CD4-positive, alpha-beta T cell treated with Interferon alpha-2 for 1 hour (primary cell): ENCODE results near the gene TM9SF1.
A peak's percentile ranks its signal among the peaks of the same experiment; 100 is the strongest.

Source experiments
- DNase-seq, 2 donors: peaks; one replicate each; pipeline ENCODE4 v3.0.0-alpha.2; 2020 to 2022

The TM9SF1 gene

GRCh38 chr14:24194873-24195185, 412 bp downstream of the TM9SF1 start:
- DNase-seq: no peak

DNA sequence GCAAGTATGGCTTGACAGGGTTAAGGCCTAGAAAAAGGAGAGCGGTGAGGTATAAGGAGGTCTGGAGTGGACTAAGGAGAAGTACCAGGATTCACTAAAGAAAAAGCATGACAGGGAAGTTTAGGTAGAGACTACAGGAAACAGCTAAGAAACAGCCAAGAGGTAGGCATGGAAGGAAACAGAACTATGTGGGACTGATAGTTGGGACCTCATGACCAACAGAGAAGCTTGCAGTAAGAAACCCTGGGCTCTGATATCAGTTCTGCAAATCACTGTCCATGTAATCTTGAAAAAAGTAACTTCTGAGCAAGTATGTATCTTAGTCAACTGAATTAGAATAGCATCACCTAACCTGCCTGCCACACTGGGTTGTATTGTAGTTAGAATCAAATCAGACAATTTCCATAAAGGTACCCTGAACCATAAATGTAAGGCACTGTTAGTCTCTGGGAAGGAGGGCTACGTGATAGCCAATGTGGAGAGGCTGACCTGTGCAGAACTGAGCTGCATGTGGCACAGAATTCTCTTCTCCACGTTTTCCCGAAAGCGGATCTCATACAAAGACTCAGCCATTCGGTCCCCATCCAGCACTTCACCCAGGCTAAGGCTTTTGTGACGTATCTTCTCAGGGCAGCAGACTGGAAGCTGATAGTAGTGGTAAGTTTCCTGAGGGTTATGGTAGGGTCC, 912 bp downstream of the TM9SF1 start:
- DNase-seq: no peak

GRCh38 chr14:24192933-24193332, 2.3 kb downstream of the TM9SF1 start:
- DNase-seq: no peak

GRCh38 chr14:24190416-24190815, 4.8 kb downstream of the TM9SF1 start:
- no peak for DNase-seq

DNA sequence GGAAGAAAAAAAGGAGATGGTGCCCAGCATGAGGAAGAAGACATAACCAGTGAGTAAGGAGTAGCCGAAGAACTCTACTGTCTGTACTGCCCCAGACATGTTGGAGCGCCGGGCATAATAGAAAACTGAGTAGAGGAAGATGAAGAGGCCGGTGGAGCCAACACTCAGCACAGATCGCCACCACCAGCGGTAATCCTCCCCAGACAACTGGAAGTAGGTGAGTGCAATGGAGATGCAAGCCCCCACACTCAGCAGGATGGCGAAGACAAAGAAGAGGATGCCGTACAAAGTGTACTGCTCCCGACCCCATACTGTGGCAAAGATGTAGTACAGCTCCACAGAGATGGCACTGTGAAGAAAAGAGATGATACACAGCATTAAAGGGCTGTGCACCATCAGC, 5.8 kb downstream of the TM9SF1 start:
- no peak for DNase-seq

GRCh38 chr14:24189059-24189375, 6.2 kb downstream of the TM9SF1 start:
- no peak for DNase-seq

DNA sequence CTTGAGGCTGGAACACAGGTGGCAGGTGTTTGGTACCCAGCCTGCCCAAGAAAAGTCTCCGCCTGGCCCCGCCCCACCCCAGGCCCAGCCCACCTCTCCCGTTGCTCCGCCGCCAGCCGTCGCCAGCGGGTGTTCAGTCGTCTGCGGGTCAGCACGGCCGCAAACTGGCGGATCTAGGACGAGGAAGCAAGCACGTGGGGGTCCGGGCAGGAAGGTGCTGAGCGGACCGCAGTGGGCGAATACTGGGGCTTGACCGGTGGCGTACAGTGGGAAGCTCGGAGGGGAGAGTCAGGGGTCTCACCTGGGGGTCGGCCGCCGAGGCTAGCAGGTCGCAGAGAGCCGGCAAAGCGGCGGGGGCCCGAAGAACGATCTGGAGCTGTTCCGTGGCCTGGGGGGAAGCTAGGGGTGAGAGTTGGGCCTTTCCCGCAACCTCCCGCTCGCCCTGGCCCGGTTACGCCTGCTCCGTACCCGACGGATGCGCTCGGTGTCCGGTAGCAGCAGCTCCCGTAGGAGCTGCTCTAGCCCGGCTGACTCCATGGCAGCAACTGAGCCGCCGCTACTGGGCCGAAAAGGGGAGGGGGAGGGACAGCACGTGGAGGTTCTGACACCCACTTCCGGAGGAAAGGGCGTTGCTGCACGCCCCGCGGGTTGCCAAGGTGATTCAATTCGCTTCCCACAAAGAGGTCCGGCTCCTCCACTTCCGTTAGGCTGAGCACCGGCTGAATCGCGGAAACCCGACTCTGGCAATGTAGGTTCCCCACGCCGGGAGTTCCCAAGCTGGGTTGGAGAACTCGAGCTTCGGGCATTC, 6.8 kb downstream of the TM9SF1 start, which contains the start of gene IPO4:
Gene IPO4, minus strand, starts transcription at position 566 of the 808 bp plus-strand sequence. Its CDS starts 29 bp downstream, at position 537.
- peak; percentile 96 to 97 for DNase-seq

GRCh38 chr14:24187539-24187915, 7.7 kb downstream of the TM9SF1 start:
- DNase-seq: no peak

DNA sequence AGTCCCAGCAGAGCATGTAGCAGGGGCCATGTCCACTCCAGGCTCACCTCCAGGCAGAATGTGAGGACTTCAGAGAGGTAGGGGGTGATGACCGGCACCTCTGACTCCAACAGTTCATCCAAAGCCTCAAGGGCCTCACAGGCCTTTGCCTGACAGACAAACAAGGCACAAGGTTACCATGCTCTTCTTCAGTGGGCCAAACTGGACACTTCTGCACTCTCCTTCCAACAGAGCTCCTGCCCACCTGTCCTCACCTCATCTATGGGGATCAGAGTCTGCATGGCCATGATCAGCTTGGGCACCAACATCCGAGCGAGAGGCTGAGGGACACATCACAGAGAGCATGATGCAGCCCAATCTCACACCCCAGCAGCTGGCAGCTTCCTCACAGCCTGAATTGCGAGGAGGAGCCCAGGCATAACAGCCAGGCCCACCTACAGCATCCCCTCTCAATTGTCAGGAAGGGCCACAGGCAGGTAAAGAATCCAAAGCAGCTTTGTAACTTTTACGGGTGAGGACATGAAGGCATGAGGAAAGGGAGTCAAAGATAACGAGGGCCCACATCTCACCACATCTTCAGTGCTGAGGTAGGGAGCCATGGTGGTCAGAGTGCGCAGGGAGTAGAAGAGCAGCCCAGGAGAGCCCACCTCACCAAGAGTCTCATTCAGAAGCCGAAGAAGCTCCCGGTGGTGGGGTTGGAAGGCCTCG, 8.3 kb downstream of the TM9SF1 start:
- no peak for DNase-seq

DNA sequence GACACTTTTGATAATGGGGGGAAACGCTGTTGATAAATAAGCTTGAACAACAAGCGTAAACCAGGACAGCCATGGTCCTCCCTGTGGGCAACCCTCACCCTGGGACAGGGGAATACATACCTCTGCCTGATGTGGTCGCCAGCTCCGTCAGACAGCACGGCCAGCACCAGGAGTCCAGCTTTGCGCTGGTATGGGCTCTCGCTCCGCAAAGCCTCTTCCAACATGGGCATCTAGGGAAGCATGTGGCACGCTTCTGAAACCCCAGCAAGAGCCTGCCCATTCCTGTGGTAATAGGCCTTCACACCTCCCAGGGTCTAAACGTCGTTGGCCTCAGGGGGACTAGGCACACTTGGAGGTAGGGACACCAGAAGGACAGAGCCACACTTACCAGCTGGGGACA, 9.5 kb downstream of the TM9SF1 start:
- DNase-seq: no peak

- no peak for DNase-seq
Measured at GRCh38 chr14:24185026-24185425, 10.2 kb downstream of the TM9SF1 start.

DNA sequence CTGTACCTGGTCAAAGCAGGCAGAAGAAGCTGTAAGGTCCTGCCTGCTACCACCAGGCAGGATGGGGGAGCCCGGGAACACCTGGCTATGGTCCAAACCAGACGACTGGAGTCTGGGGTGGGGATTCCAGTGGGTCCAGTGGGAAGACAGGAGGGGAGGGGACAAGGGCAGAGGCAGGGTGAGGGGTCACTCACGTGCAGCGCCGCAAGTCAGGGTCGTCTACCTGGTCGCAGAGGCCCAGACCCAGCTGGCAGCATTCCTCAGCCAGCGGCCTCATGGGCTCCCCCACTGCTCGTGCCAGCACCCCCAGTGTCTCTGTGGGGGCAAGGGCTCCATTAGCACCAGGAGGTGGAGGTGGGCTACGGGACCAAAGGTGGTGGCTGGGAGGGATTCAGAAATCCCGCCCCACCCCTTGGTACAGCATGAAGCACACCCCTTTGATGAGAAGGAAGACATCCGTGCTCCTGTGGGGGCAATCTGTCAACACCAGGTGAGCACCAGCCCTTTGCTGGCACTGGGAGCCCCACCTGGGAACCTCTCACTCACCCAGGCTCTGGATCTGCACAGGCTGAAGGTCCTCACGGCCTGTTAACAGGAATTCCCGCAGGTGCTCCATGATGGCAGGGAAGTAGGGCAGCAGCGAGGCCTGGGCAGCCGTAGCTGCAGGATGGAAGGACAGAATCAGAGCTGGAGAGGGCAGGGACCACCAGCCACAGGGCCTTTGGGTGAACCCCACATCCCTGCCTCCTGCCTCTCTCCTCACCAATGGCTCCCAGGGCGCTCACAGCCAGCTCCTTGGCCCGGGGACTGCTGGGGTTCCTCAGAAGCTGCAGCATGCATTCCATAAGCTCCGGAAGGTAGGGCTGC, 10.9 kb downstream of the TM9SF1 start:
- no peak for DNase-seq

DNA sequence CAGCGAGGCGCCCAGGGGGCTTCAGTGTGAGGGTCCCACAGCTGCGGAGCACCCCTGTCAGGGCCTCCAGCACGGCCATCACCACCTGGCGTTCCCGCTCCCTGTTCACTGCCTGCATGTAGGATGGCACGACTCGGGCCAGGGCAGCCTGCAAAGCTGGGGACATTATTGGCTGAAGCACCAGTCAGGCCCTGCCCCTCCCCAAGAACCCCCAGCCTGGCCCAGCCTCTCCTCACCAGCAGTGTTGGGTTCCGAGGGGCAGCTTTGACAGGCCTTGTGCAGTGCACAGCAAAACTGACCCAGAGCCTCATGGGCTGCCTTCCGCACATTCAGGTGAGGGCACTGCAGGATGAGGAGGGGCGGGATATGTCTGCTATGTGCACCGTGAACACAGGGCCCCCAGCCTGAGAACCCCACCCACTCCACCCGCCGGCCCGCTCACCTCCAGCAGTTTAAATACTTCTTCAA, 12.2 kb downstream of the TM9SF1 start:
- DNase-seq: no peak

- DNase-seq: no peak
Measured at GRCh38 chr14:24182110-24182882, 12.9 kb downstream of the TM9SF1 start.

DNA sequence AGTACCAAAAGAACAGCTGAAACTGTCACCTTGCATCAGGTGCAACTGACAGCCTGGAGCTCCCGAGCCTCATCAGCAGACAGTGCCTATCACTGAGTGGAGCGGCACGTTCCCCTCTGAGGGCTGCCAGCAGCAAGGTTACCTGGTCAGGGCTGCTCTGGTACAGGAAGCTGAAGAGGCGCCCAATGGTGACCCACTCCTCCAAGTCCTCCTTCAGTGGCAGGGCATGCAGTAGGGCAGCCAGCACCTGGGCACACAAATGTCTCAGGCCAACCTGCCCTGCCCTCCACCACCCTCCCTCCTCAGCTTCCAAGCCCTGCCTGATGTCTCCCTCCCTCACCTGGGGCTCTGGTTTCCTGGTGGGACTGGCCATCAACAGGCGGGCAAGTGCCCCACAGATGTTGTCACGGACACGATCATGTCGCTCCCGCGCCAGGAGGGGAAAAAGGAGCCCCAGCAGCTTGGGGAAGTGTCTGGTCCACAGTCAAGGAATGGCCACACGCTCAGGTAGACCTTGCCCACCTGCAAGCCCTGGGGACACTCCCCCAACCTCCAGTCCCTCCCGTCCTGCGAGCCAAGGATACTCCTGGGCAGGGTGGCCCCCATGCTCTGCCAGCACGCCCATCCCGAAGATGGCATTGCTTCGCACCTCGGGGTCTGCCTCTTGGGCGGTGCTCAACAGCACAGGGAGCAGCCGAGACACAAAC, 13.7 kb downstream of the TM9SF1 start:
- no peak for DNase-seq

GRCh38 chr14:24179961-24180796, 15.1 kb downstream of the TM9SF1 start:
- no peak for DNase-seq

DNA sequence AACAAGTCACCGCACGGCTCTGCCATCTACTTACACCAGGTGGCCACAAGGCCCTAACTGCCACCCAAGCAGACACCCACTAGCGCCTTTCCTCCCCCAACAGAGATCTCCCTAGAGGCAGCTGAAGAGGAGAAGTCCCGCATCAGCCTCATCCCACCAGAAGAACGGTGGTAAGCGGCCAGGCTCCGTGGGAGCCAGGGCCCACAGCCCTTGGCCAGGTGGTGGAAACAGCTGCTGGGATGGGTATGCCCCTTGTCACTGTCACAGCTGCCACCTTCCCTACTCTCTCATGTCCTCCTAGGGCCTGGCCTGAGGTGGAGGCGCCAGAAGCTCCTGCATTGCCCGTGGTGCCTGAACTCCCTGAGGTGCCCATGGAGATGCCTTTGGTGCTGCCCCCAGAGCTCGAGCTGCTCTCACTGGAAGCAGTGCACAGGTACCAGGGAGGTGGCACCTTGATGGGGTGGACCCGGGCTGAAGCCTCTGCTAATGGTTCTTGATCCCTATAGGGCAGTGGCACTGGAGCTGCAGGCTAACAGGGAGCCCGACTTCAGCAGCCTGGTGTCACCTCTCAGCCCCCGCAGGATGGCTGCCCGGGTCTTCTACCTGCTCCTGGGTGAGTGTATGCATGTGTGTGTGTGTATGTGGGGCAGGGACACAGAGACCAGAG, 15.8 kb downstream of the TM9SF1 start:
- no peak for DNase-seq

DNA sequence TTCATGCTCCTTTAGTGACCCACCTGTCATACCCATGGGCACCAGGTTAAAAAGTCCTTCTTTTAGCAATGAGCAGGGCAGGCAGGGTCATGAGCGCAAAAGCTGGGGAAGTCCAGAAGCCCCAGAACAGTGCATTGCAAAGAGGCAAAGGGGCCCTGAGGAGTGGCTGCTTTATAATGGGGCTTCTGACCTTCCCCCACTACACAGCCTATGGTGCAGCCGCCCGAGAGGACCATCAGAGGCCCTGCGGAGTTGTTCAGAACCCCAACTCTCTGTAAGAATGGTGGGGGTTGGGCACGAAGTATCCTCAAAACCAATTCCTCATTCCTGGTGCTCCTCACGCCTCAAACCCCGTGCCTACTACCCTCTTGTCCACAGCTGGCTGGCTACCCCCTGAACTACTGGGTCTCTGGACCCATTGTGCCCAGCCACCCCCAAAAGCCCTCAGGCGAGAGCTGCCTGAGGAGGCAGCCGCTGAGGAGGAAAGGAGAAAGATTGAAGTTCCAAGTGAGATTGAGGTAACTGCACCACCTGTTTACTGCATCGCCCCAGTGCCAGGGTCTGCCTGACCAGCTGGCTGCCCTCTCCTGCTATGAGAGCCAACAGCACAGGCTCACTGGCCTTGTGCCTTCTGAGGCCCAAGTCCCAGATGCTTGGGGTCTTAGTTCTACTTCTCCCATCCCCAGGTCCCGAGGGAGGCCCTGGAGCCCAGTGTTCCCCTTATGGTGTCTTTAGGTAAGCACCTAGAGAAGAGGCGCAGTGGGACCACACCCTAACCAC, 16.7 kb downstream of the TM9SF1 start:
- DNase-seq: no peak

DNA sequence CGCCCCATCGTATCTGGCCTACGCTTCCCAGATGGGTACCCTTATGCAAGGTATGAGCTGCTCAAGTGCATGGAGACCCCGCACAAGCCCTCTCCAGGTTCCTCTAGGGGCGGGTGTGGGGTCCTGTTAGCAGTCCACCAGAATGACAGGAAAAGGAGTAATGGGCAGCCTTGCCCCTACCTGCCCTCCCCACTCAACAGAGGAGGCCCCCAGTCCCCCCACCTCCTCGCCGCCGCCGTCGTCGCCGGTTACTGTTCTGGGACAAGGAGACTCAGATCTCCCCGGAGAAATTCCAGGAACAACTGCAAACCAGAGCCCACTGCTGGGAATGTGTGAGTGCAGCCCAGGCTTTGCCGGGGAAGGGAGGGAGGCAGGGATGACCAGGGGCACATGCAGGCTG, 17.4 kb downstream of the TM9SF1 start:
- no peak for DNase-seq
